ENCODE measurements around the gene ITGAV. TPM values are rescaled to one million over a fixed set of nuclear protein-coding genes. Genes with fewer than 3 reads are reported as not detected.

The ITGAV gene
- 1 to 10 TPM; 5.0 to 9.7 (median 7.2) TPM for total RNA-seq
- polyA plus RNA-seq, result under 1 TPM; 0.37 to 0.47 TPM
- 20.9 reads per million, percentile 51 among the genes with 10 or more reads in this experiment for total RNA-seq

DNA sequence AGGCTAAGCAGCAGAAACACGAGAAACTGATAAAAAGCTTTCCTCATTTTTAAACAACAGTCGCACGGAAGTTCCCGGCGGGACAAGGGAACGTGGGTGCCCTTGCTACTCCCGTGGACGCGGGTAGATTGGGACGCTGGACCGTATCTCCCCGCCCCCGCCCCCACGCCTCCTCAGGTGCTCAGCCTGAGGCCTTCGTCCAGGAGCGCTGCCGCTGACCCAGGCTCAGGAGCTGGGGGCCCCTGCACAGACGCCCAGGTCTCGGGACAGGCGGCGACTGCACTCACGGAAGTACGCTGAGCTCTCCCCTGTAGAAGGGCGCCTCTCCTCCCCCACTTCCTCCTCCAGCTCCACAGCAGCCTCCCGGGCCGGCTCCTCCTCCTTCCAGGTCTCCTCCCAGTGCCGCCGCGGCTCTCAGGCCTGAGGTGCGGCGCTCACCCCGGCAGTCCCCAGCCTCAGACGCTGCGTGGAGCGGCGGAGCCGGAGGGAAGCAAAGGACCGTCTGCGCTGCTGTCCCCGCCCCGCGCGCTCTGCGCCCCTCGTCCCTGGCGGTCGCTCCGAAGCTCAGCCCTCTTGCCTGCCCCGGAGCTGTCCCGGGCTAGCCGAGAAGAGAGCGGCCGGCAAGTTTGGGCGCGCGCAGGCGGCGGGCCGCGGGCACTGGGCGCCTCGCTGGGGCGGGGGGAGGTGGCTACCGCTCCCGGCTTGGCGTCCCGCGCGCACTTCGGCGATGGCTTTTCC, at the start of gene ITGAV:
TSS of gene ITGAV (plus strand) at position 445 of the 738 bp plus-strand sequence. CDS start at position 728, 283 bp downstream.
- H3K4me1 ChIP-seq (ENCODE audit: control insufficient read depth in 2 of 2, insufficient read depth in 2 of 2, low read length in 2 of 2), result peaks cover 8 to 13% of the 10 kb centered on the region in 2 donors
- H3K9me3 ChIP-seq (ENCODE audit: control insufficient read depth in 2 of 3, low read length in 3 of 3), result no peaks in the 10 kb centered on the region
- intact Hi-C loops (cut with micrococcal nuclease), result loop anchor here (1.0 to 5.0 kb wide), 5 partner anchors 17 to 103 kb away; partner anchors contain the start of genes ZC3H15 (in 2 of the 2) and FAM171B (in 1 of the 2)
- ChIA-PET CTCF (interaction anchor here (0.6 to 1.3 kb wide), 4 partner anchors 10 to 85 kb away, joined by 3 to 5 read pairs (median 4); no protein-coding TSS in a partner anchor), POLR2A (interaction anchor here (1.0 to 2.4 kb wide), 4 partner anchors 14 to 104 kb away, joined by 5 to 26 read pairs (median 6); partner anchors contain the start of gene ZC3H15)
- H3K36me3 ChIP-seq (ENCODE audit: control insufficient read depth in 2 of 3, insufficient read depth in 3 of 3, low read length in 3 of 3), result peaks cover 0 to 6% (median 0%) of the 10 kb centered on the region in 3 experiments
- H3K4me1 Mint-ChIP-seq, result peaks cover 15 to 46% (median 33%) of the 10 kb centered on the region in 7 donors
- peaks cover 0 to 14% (median 8%) of the 10 kb centered on the region in 5 donors for H3K27me3 Mint-ChIP-seq
- H3K4me3 ChIP-seq (ENCODE audit: low read length), result peak within 1 kb of the TSS; percentile 65
- H3K27ac ChIP-seq (ENCODE audit: low read depth, low read length), result peak within 1 kb of the TSS; percentile 71
- DNase-seq, result peak; percentile 61 to 83 (median 79)
- no peaks in the 10 kb centered on the region for H3K9me3 Mint-ChIP-seq
- peak; percentile 94 for ATAC-seq
- H3K4me3 Mint-ChIP-seq, result peak within 1 kb of the TSS; percentile 83 to 96 (median 90)
- H3K36me3 Mint-ChIP-seq, result peaks cover 0 to 1% (median 0%) of the 10 kb centered on the region in 5 donors
- H3K27ac Mint-ChIP-seq, result peak within 1 kb of the TSS; percentile 66 to 90 (median 82)
- no peaks in the 10 kb centered on the region for H3K27me3 ChIP-seq (ENCODE audit: control insufficient read depth in 2 of 2, insufficient read depth in 2 of 2, low read length in 2 of 2)

DNA sequence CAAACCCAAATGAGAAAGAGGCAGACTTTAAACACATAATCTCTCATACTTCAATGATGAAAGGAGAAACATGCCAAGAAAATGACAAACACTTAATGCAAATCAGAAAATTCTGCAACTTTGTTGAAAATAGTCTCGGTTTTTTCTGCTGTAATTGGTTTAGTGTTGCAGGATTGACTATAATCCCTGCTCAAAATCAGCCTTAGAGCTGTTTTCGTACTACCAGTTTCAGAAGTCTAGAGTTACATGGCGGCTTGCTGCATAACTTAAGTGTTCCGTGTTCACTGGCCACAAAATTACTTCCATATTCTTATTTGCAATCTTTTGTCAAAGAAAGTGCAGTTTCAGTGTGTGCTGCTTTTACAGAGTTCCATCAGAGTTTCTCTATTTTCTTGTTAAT, 48.9 kb upstream of the ITGAV start:
- Mint-ChIP-seq H3K9me3 (no peaks in the 10 kb centered on the region), H3K36me3 (peaks cover 0 to 5% (median 0%) of the 10 kb centered on the region in 5 donors), H3K4me1 (no peaks in the 10 kb centered on the region), H3K27me3 (peaks cover 2 to 16% (median 5%) of the 10 kb centered on the region in 5 donors), H3K4me3 (no peak overlapping the region), H3K27ac (no peak overlapping the region)
- ATAC-seq (no peak), DNase-seq (no peak)
- no peaks in the 10 kb centered on the region for H3K36me3 ChIP-seq (ENCODE audit: control insufficient read depth in 2 of 3, insufficient read depth in 3 of 3, low read length in 3 of 3)
- no peaks in the 10 kb centered on the region for H3K4me1 ChIP-seq (ENCODE audit: control insufficient read depth in 2 of 2, insufficient read depth in 2 of 2, low read length in 2 of 2)
- H3K27me3 ChIP-seq (ENCODE audit: control insufficient read depth in 2 of 2, insufficient read depth in 2 of 2, low read length in 2 of 2), result no peaks in the 10 kb centered on the region
- no peak overlapping the region for H3K4me3 ChIP-seq (ENCODE audit: low read length)
- CTCF ChIA-PET, result no interaction called here
- no peaks in the 10 kb centered on the region for H3K9me3 ChIP-seq (ENCODE audit: control insufficient read depth in 2 of 3, low read length in 3 of 3)
- POLR2A ChIA-PET, result interaction anchor here (0.7 kb wide), 1 partner anchor 60 kb away, joined by 3 read pairs; no protein-coding TSS in a partner anchor
- no peak overlapping the region for H3K27ac ChIP-seq (ENCODE audit: low read depth, low read length)
- intact Hi-C loops (cut with micrococcal nuclease), result no loop called here

DNA sequence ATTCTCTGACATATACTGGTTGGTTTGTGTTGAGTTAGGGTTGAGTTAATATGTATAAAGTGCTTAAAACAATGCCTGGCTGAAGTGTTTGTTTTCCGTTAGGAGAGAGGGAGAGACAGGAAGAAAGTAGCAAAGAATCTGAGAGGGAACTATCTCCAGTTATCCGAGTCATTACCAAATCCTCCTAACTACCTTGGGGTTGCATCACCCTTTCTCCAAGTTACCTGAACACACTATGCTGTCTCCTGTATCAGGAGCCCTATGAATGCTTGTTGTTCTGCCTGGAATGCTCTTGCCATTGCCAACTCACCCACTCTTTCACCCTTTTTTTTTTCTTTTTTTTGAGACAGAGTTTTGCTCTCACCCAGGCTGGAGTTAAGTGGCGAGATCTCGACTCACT, 47.9 kb upstream of the ITGAV start:
- Mint-ChIP-seq H3K27me3 (peaks cover 2 to 13% (median 5%) of the 10 kb centered on the region in 5 donors), H3K36me3 (peaks cover 0 to 5% (median 0%) of the 10 kb centered on the region in 5 donors)

DNA sequence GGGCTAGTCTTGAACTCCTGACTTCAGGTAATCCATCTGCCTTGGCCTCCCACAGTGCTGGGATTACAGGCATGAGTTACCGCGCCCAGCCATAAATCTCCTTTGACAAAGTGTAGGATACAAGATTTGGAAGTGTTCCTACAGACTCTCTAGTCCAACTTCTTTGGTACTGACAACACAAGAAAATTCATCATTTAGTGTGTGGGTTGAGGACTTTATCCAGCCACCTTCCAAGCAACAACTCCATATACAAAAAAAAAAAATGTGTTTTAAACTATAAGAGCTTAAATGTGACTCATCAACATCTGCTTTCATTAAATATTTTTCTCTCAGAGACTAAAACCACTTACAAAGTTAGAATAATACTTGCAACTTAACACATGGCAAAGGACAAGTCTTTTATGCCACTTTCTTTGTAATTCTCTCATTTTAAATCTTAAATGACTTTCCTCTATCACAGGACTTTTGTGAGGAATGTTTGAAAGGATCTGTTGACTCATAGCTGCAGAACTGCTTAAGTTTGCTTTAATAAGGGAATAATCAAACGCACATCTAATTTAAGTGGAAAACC, 46.2 kb upstream of the ITGAV start:
- no peak overlapping the region for H3K4me3 ChIP-seq (ENCODE audit: low read length)
- ATAC-seq (no peak), DNase-seq (no peak)
- intact Hi-C loops (cut with micrococcal nuclease), result no loop called here
- H3K9me3 Mint-ChIP-seq, result no peaks in the 10 kb centered on the region
- H3K27me3 Mint-ChIP-seq, result peaks cover 0 to 8% (median 5%) of the 10 kb centered on the region in 5 donors
- POLR2A ChIA-PET, result no interaction called here
- no peaks in the 10 kb centered on the region for H3K27me3 ChIP-seq (ENCODE audit: control insufficient read depth in 2 of 2, insufficient read depth in 2 of 2, low read length in 2 of 2)
- peaks cover 0 to 5% (median 0%) of the 10 kb centered on the region in 5 donors for H3K36me3 Mint-ChIP-seq
- H3K4me1 ChIP-seq (ENCODE audit: control insufficient read depth in 2 of 2, insufficient read depth in 2 of 2, low read length in 2 of 2), result no peaks in the 10 kb centered on the region
- CTCF ChIA-PET, result no interaction called here
- H3K36me3 ChIP-seq (ENCODE audit: control insufficient read depth in 2 of 3, insufficient read depth in 3 of 3, low read length in 3 of 3), result no peaks in the 10 kb centered on the region
- no peak overlapping the region for H3K27ac Mint-ChIP-seq
- no peaks in the 10 kb centered on the region for H3K9me3 ChIP-seq (ENCODE audit: control insufficient read depth in 2 of 3, low read length in 3 of 3)
- H3K4me3 Mint-ChIP-seq, result no peak overlapping the region
- H3K27ac ChIP-seq (ENCODE audit: low read depth, low read length), result no peak overlapping the region
- H3K4me1 Mint-ChIP-seq, result no peaks in the 10 kb centered on the region

More for the DNA sequence above, 47.9 kb upstream of the ITGAV start:
- ATAC-seq (no peak), DNase-seq (no peak)
- no peak overlapping the region for H3K27ac Mint-ChIP-seq
- H3K36me3 ChIP-seq (ENCODE audit: control insufficient read depth in 2 of 3, insufficient read depth in 3 of 3, low read length in 3 of 3), result no peaks in the 10 kb centered on the region
- H3K4me3 Mint-ChIP-seq, result no peak overlapping the region
- POLR2A ChIA-PET, result no interaction called here
- H3K4me1 ChIP-seq (ENCODE audit: control insufficient read depth in 2 of 2, insufficient read depth in 2 of 2, low read length in 2 of 2), result no peaks in the 10 kb centered on the region
- H3K4me1 Mint-ChIP-seq, result no peaks in the 10 kb centered on the region
- intact Hi-C loops (cut with micrococcal nuclease), result no loop called here
- no peaks in the 10 kb centered on the region for H3K9me3 ChIP-seq (ENCODE audit: control insufficient read depth in 2 of 3, low read length in 3 of 3)
- H3K27me3 ChIP-seq (ENCODE audit: control insufficient read depth in 2 of 2, insufficient read depth in 2 of 2, low read length in 2 of 2), result no peaks in the 10 kb centered on the region
- H3K9me3 Mint-ChIP-seq, result no peaks in the 10 kb centered on the region
- no peak overlapping the region for H3K4me3 ChIP-seq (ENCODE audit: low read length)
- H3K27ac ChIP-seq (ENCODE audit: low read depth, low read length), result no peak overlapping the region
- CTCF ChIA-PET, result no interaction called here

DNA sequence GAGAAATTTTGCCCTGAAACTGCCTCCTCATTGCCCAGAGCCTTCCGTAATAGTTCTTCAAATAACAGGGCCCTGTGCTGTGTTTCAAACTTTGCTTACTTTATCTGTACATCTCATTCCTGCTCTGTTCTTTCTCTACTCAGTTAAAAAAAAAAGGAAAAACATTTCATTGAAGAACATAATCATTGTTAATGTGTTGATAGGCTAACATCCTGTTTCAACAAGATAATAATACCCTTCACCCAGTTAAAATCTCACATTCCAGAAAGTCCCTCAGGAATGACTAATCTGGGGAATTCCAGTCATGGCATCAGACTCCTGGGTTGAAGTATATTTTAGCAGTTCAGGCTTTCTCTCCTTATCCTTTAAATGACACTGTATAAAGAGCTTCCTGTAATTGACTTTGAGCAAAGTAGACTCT, 45.6 kb upstream of the ITGAV start:
- no peak for ATAC-seq
- ChIA-PET POLR2A (no interaction called here), CTCF (no interaction called here)
- Histone ChIP-seq H3K4me1 (ENCODE audit: control insufficient read depth in 2 of 2, insufficient read depth in 2 of 2, low read length in 2 of 2) (no peaks in the 10 kb centered on the region), H3K36me3 (ENCODE audit: control insufficient read depth in 2 of 3, insufficient read depth in 3 of 3, low read length in 3 of 3) (no peaks in the 10 kb centered on the region), H3K4me3 (ENCODE audit: low read length) (no peak overlapping the region), H3K27ac (ENCODE audit: low read depth, low read length) (no peak overlapping the region), H3K27me3 (ENCODE audit: control insufficient read depth in 2 of 2, insufficient read depth in 2 of 2, low read length in 2 of 2) (no peaks in the 10 kb centered on the region), H3K9me3 (ENCODE audit: control insufficient read depth in 2 of 3, low read length in 3 of 3) (no peaks in the 10 kb centered on the region)
- H3K9me3 Mint-ChIP-seq, result no peaks in the 10 kb centered on the region
- H3K4me1 Mint-ChIP-seq, result no peaks in the 10 kb centered on the region
- no peak overlapping the region for H3K4me3 Mint-ChIP-seq
- no peak for DNase-seq
- peaks cover 0 to 5% (median 0%) of the 10 kb centered on the region in 5 donors for H3K36me3 Mint-ChIP-seq
- no peak overlapping the region for H3K27ac Mint-ChIP-seq
- H3K27me3 Mint-ChIP-seq, result peaks cover 0 to 8% (median 2%) of the 10 kb centered on the region in 5 donors
- intact Hi-C loops (cut with micrococcal nuclease), result no loop called here

DNA sequence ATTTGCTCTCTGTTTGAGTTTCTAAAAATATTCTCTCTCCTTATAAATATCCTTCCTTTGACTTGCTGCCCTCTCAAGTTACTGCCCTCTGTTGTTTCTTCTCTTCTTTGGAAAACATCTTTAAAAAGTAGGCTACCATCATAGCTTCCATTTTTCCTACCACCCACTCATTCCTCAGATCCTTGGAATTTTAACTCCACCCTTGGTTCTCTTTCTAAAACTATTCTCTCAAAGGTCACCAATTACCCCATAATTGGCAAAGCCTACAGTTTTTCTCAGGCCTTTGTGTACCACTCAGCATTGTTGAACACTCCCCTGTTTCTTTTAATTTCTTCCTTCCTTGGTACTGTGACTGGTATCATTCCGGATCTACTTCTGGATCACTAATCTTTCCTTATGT, 43.0 kb upstream of the ITGAV start:
- Mint-ChIP-seq H3K4me3 (no peak overlapping the region), H3K9me3 (no peaks in the 10 kb centered on the region), H3K27ac (no peak overlapping the region), H3K4me1 (no peaks in the 10 kb centered on the region), H3K27me3 (peaks cover 5 to 12% (median 9%) of the 10 kb centered on the region in 5 donors), H3K36me3 (peaks cover 0 to 5% (median 0%) of the 10 kb centered on the region in 5 donors)
- no peak for ATAC-seq
- Histone ChIP-seq H3K9me3 (ENCODE audit: control insufficient read depth in 2 of 3, low read length in 3 of 3) (no peaks in the 10 kb centered on the region), H3K4me3 (ENCODE audit: low read length) (no peak overlapping the region), H3K27ac (ENCODE audit: low read depth, low read length) (no peak overlapping the region), H3K36me3 (ENCODE audit: control insufficient read depth in 2 of 3, insufficient read depth in 3 of 3, low read length in 3 of 3) (no peaks in the 10 kb centered on the region), H3K4me1 (ENCODE audit: control insufficient read depth in 2 of 2, insufficient read depth in 2 of 2, low read length in 2 of 2) (no peaks in the 10 kb centered on the region), H3K27me3 (ENCODE audit: control insufficient read depth in 2 of 2, insufficient read depth in 2 of 2, low read length in 2 of 2) (no peaks in the 10 kb centered on the region)
- DNase-seq, result no peak
- CTCF ChIA-PET, result interaction anchor here (1.4 kb wide), 1 partner anchor 8 kb away, joined by 3 read pairs; no protein-coding TSS in a partner anchor
- POLR2A ChIA-PET, result no interaction called here
- intact Hi-C loops (cut with micrococcal nuclease), result no loop called here

Data from naive thymus-derived CD4-positive, alpha-beta T cell (primary cell).